Measurements from ENCODE around the gene SLC38A2.

Gene SLC38A2

DNA sequence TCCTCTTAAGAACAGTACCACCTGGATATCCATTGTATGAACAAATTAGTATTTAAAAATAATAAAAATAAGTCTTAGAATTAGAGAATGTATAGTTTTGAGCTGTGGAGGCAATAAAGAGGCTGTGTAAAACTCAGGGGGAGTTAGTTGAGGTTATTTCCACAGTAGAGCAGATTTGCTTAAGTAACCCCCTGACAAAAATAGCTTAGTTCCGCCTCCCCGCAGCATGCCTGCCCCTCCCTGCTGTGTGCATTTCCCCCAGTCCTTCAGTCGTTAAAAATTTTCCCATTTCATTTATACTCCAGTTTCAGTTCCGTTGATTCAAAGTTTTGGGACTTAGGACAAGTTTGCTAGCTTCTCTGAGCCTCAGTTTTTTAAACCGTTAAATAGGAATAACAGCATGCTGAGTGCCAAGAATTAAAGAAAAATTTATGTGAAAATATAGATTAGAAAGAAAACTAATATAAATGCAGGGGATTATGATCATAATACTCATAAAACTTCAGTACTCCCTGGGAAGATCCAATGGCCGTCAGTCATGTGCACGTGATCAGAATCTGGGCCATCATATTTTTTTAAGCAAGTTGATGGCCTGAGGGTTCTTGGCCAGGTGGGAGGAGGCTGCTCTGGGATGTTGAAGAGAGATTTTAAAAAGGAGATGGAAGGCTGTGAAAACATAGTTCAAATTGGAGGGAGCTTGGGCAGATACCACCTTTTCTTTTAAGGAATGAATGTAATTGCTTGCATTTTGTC lies 14.5 kb upstream of the SLC38A2 start:
- Histone ChIP-seq H3K36me3 (ENCODE audit: insufficient read depth, low read length) (no peaks in the 10 kb centered on the region), H3K9me3 (ENCODE audit: control insufficient read depth, insufficient read depth, low read length) (no peaks in the 10 kb centered on the region), H3K4me1 (ENCODE audit: insufficient read depth, low read length) (peaks cover 59% of the 10 kb centered on the region), H3K9ac (ENCODE audit: low read depth, low read length) (peak overlapping the region; percentile 22)

DNA sequence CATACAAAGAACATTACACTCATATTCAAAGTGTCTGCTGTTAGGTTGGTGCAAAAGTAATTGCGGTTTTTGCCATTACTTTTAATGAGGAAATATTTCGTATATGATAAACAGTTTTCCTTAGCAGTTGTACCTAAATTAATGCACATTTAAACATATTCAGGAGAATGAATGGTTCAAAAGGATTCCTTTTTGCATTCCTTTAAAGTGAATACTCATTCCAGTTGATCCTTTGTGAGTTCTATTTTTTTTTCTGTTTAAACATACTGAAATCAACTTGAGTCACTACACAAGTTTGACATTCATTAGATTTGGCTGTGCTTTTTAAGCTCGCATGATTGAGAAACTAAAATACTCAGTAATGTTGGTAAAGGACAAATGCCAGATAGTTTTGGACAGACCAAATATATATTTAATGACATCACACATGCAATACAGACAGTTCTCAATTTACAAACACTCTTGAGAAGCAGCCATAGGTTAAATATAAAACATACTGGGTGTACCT lies 13.8 kb upstream of the SLC38A2 start:
- Histone ChIP-seq H3K36me3 (ENCODE audit: insufficient read depth, low read length) (no peaks in the 10 kb centered on the region), H3K9ac (ENCODE audit: low read depth, low read length) (peak overlapping the region; percentile 16; the same call in 1 of the 2 replicates), H3K4me1 (ENCODE audit: insufficient read depth, low read length) (peaks cover 52% of the 10 kb centered on the region), H3K9me3 (ENCODE audit: control insufficient read depth, insufficient read depth, low read length) (no peaks in the 10 kb centered on the region)

DNA sequence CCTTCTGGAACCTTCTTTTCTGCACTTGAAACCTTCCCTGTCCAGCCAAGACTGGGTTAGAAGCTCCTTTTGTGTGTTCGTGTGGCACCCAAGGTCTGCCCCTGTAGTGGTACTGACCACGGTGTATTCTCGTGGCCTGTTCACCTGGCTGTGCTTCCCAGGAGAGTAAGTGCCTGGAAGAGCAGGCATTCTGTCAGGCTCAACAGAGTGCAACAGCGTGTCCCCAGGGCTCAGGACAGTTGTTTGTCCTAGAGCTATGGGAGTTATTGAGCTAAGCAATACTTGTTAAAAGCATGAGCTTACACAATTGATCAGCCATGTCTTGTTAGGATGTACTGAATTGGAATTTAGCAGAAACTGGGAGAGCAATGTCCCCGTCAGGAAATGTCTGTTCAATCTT lies 12.9 kb upstream of the SLC38A2 start:
- H3K4me1 ChIP-seq (ENCODE audit: insufficient read depth, low read length) = peaks cover 43% of the 10 kb centered on the region
- no peaks in the 10 kb centered on the region for H3K36me3 ChIP-seq (ENCODE audit: insufficient read depth, low read length)
- H3K9ac ChIP-seq (ENCODE audit: low read depth, low read length) = no peak overlapping the region
- no peaks in the 10 kb centered on the region for H3K9me3 ChIP-seq (ENCODE audit: control insufficient read depth, insufficient read depth, low read length)

DNA sequence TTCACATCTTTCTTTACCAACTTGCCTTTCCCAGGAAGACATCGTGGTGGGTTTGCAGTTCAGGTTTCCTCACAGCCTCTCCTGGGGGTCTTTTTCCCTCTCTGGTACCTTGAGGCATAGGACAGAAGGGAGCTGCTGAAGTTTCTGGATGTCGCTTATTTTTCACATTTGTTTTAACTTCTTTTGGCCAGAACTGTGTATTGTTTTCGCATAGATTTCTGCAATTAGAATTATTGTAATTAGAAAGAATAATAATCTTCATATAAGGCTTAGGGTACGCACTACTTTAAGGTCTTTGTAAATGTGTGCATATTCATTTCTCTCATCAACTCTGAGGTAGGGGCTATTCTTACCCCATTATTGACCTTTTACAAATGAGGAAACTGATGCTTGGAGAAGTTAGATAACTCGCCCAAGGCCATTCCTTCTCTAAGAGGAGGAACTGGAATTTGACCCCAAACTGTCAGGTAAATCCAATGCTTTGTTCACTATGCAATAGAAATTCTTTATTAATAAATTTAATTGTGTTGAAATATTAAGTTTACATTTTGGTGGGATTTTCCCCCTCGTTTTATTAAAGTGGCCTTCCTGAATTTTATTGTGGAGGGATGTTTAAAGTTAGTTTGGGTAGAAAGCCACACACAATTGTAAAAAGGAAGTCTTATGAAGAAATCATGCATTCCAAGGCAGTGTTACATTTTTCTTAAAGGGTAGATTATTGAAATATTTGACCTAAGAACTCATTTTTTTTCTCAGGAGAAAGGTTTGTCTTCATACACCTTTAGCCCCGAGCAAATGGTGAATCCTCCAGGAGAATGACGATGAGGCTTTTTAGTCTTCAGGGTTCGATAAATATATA lies 12.1 kb upstream of the SLC38A2 start:
- no peaks in the 10 kb centered on the region for H3K36me3 ChIP-seq (ENCODE audit: insufficient read depth, low read length)
- H3K9me3 ChIP-seq (ENCODE audit: control insufficient read depth, insufficient read depth, low read length) = peaks cover 5% of the 10 kb centered on the region; the same call in 1 of the 2 replicates
- peak overlapping the region; percentile 88 for H3K9ac ChIP-seq (ENCODE audit: low read depth, low read length)
- H3K4me1 ChIP-seq (ENCODE audit: insufficient read depth, low read length) = peaks cover 38% of the 10 kb centered on the region

DNA sequence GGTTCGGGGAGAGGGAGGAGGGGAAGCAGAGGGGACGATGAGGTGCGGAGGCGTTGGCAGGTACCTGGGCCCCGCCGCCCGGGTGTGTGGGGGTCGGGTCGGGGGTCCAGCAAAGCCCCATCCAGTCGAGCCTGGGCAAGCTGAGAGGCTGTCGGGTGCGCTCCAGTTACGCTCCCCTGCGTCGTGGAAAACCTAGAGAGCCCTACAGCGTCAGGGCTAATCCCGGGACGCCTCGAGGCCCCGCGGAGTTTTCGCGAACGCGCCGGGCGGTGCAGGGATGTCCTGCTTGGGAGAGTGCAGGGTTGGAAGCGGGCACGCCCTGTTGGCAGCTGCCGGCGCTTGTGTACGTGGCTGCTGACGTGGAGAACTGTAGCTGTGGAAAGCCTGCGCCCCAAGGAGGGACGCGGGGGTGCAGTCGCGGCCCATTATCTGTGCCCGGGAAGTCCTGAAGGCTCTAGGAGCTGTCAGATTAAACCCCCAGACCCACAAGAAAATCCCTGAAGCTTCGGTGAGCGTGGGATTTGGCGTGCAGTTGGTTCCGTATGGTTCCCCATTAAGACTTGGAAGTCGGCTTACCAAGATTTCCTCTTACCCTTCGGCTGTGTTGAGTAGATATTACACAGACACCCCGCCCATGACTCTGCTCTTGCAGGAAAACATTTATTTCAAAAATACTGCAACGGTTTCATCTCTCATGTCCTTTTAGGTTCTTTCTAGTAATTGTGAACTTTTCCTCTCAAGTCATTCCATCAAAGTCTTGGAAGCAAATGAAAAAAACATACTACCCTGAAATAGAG lies 11.3 kb upstream of the SLC38A2 start:
- Histone ChIP-seq H3K4me1 (ENCODE audit: insufficient read depth, low read length) (peaks cover 38% of the 10 kb centered on the region), H3K9me3 (ENCODE audit: control insufficient read depth, insufficient read depth, low read length) (peaks cover 5% of the 10 kb centered on the region; the same call in 1 of the 2 replicates), H3K36me3 (ENCODE audit: insufficient read depth, low read length) (no peaks in the 10 kb centered on the region), H3K9ac (ENCODE audit: low read depth, low read length) (peak overlapping the region; percentile 88)

DNA sequence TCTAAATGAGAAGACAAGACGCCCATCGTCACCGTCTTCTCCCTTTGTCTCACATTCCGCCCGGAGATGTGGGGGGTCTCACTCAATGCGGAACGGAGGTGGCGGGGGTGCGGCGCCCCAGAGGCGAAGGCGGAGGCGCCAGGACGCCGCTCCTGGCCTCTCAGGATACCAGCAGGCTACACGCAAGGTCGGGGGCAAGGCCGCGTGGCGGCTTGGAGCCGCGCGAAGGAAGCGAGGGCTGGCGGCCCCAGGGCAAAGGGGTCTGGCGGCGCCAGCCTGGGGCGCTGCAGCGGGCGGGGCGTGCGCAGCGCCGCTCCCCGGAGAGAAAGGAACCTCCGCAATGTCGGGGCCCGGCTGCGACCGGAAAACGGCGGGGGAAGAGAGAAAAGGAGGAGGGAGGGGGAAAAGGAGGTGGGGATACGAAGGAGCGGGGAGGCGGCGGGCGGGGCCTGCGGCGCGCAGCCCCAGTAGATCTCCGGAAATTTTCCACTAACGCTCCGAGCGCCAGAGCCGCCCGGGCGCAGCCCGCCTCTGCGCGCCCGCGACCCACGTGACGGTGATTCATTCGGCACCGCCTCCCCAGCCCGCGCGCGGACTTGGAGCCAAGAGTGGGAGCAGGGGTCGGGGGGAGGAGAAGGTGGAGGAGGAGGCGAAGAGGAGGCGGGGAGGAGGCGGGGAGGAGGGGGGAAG lies 10.5 kb upstream of the SLC38A2 start:
- Histone ChIP-seq H3K4me1 (ENCODE audit: insufficient read depth, low read length) (peaks cover 33% of the 10 kb centered on the region), H3K9ac (ENCODE audit: low read depth, low read length) (peak overlapping the region; percentile 88), H3K36me3 (ENCODE audit: insufficient read depth, low read length) (no peaks in the 10 kb centered on the region), H3K9me3 (ENCODE audit: control insufficient read depth, insufficient read depth, low read length) (peaks cover 5% of the 10 kb centered on the region; the same call in 1 of the 2 replicates)

DNA sequence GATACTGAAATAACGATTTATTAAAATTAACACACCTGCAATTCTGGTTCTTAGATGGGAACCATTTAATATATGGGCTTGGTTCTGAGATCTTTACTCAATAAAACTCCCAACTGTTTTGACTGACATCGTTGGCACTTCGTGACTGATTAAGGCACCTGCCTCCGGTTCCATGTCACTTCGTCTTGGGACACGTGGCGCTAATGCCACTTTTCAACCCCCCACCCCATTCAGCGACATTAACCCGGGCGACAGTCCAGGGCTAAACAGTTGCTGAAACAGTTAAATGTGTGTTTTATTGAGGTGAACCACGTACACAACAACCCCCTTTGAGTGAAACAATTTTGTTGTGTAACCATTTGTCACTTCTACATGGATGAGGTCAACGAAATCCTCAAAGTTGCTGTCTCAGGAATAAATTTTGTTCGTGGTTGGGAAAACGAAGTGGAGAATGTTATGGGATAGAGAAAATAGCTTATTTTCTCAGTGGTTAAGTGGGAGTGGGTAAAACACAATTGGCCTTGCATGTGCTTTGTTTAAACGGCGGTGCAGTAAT lies 9.9 kb upstream of the SLC38A2 start:
- H3K36me3 ChIP-seq (ENCODE audit: insufficient read depth, low read length) = no peaks in the 10 kb centered on the region

DNA sequence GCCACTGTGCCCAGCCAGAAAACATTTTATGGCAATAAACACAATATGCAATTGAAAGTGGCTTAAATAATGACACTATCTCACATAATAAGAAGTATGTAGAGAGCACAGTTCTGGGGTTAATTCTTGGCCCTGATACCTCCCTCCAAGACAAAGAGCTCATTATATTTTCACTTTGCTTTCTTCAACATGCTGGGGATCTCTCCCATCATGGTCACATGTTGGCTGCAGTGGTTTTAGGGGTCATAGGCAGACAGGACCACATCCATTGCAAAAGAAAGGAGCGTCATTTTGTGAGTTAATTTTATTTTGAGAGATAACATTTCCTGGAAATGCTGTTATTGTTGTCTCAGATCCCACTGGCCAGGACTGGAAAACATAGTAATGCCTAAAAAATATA lies 8.3 kb upstream of the SLC38A2 start:
- no peak overlapping the region for H3K9ac ChIP-seq (ENCODE audit: low read depth, low read length)
- peaks cover 5% of the 10 kb centered on the region; the same call in 1 of the 2 replicates for H3K9me3 ChIP-seq (ENCODE audit: control insufficient read depth, insufficient read depth, low read length)
- H3K36me3 ChIP-seq (ENCODE audit: insufficient read depth, low read length) = no peaks in the 10 kb centered on the region
- peaks cover 17% of the 10 kb centered on the region for H3K4me1 ChIP-seq (ENCODE audit: insufficient read depth, low read length)

More for the DNA sequence above, 9.9 kb upstream of the SLC38A2 start:
- Histone ChIP-seq H3K9me3 (ENCODE audit: control insufficient read depth, insufficient read depth, low read length) (peaks cover 5% of the 10 kb centered on the region; the same call in 1 of the 2 replicates), H3K9ac (ENCODE audit: low read depth, low read length) (peak overlapping the region; percentile 88), H3K4me1 (ENCODE audit: insufficient read depth, low read length) (peaks cover 28% of the 10 kb centered on the region)

DNA sequence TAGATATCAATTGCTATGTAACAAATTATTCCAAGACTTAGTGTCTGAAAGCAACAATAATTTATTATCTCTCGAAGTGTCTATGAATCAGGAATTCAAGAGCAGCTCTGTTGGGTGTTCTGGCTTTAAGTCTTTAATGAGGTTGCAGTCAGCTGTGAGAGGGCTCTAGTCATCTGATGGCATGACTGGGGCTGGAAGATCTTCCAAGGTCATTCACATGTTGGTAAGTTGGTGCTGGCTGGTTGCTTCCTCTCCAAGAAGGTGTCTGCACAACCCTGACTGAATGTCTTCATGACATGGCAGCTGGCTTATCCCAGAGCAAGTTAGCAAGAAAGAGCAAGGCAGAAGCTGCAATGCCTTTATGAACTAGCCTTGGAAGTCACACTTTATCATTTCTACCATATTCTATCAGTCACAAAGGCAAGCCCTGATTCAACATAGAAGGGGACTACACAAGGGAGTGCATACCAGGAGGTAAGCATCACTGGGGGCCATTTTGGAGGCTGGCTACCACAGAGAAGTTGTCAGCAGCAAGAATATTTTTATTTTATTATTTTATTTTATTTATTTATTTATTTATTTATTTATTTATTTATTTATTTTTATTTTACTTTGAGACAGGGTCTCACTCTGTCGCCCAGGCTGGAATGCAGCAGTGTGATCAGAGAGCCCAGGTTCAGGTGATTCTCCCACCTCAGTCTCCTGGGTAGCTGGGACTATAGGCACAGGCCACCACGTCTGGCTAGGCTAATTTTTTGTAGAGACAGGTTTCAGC lies 7.6 kb upstream of the SLC38A2 start:
- Histone ChIP-seq H3K4me1 (ENCODE audit: insufficient read depth, low read length) (peaks cover 11% of the 10 kb centered on the region), H3K9me3 (ENCODE audit: control insufficient read depth, insufficient read depth, low read length) (peaks cover 5% of the 10 kb centered on the region; the same call in 1 of the 2 replicates), H3K9ac (ENCODE audit: low read depth, low read length) (no peak overlapping the region), H3K36me3 (ENCODE audit: insufficient read depth, low read length) (no peaks in the 10 kb centered on the region)

DNA sequence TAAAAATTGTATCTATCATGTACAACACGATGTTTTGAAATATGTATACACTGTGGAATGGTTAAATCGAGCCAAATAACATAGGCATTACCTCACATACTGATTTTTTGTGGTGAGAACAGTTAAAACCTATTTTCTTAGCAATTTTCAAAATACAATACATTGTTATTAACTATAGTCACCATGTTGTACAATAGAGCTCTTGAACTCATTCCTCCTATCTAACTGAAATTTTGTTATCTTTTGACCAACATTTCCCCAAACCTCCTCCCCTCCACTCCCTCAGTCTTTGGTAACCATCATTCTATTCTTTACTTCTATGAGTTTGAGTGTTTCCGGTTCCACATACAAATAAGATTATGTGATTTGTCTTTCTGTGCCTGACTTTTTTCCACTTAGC lies 6.8 kb upstream of the SLC38A2 start:
- H3K9ac ChIP-seq (ENCODE audit: low read depth, low read length) = no peak overlapping the region
- no peaks in the 10 kb centered on the region for H3K36me3 ChIP-seq (ENCODE audit: insufficient read depth, low read length)
- H3K9me3 ChIP-seq (ENCODE audit: control insufficient read depth, insufficient read depth, low read length) = peaks cover 5% of the 10 kb centered on the region; the same call in 1 of the 2 replicates
- peaks cover 8% of the 10 kb centered on the region for H3K4me1 ChIP-seq (ENCODE audit: insufficient read depth, low read length)

DNA sequence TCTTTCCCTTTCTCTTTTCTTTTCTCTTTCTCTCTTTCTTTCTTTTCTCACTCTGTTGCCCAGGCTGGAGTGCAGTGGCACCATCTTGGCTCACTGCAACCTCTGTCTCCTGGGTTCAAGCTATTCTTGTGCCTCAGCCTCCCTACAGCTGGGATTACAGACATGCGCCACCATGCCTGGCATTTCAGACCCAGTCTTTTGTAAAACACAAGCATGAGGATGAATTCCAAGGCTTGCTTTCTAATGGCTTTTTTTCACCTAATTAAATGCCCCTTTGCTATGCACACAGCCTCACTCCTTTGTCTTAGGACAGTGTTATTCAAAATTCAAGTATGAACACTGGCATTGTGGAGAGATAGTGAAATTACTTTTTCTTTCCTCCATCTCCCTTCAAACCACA lies 6.0 kb upstream of the SLC38A2 start:
- Histone ChIP-seq H3K36me3 (ENCODE audit: insufficient read depth, low read length) (no peaks in the 10 kb centered on the region), H3K9ac (ENCODE audit: low read depth, low read length) (no peak overlapping the region), H3K4me1 (ENCODE audit: insufficient read depth, low read length) (peaks cover 8% of the 10 kb centered on the region), H3K9me3 (ENCODE audit: control insufficient read depth, insufficient read depth, low read length) (peaks cover 5% of the 10 kb centered on the region; the same call in 1 of the 2 replicates)

DNA sequence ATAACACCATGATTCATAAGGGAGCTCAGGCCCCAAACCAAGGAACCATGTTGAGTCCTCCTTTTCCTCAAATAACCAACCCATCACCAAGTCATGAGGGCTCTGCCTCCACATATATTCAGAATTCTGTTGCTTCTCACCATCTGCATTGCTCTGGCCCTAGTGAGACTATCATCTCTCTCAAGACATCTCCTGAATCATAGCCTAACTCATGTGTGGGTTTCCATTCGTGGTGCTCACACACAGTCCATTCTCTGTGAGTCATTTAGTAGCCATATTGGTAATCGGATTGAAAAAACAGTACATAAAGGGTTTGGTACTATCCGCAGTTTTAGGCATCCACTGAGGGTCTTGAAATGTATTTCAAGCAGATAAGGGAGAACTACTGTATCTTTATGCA lies 5.1 kb upstream of the SLC38A2 start:
- peaks cover 5% of the 10 kb centered on the region; the same call in 1 of the 2 replicates for H3K9me3 ChIP-seq (ENCODE audit: control insufficient read depth, insufficient read depth, low read length)
- no peak overlapping the region for H3K9ac ChIP-seq (ENCODE audit: low read depth, low read length)
- H3K4me1 ChIP-seq (ENCODE audit: insufficient read depth, low read length) = peaks cover 7% of the 10 kb centered on the region
- no peaks in the 10 kb centered on the region for H3K36me3 ChIP-seq (ENCODE audit: insufficient read depth, low read length)

DNA sequence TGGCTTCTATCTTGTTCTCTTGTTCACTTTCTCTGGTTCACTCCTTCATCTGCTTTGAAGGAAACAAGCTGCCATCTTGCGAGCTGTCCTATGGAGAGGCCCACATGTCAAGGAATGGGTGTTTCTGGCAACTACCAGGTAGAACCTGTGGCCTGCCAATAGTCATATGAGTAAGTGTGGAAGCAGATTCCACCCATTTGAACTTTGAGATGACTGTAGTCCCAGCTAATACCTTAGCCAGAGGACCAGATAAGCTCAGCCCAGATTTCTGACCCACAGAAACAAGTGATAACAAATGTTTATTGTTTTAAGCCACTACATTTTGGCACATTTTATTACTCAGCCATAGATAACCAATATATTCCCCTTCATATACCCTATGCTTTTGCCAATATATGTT lies 4.0 kb upstream of the SLC38A2 start:
- no peak overlapping the region for H3K9ac ChIP-seq (ENCODE audit: low read depth, low read length)
- peaks cover 5% of the 10 kb centered on the region; the same call in 1 of the 2 replicates for H3K9me3 ChIP-seq (ENCODE audit: control insufficient read depth, insufficient read depth, low read length)
- no peaks in the 10 kb centered on the region for H3K36me3 ChIP-seq (ENCODE audit: insufficient read depth, low read length)
- H3K4me1 ChIP-seq (ENCODE audit: insufficient read depth, low read length) = peaks cover 2% of the 10 kb centered on the region; the same call in 1 of the 2 replicates
